ENCODE results near the gene TMCC1.

- no peak for TF ChIP-seq ATF7 (IDR thresholded peaks at IDR 0.05; ENCODE audit: low read depth)
- TF ChIP-seq CHD1 (IDR thresholded peaks at IDR 0.05; ENCODE audit: low read depth, low read length): no peak
- TF ChIP-seq POLR2A (IDR thresholded peaks at IDR 0.05; ENCODE audit: low read depth, low read length): no peak
- no peak for TF ChIP-seq EZH2 (IDR thresholded peaks at IDR 0.05; ENCODE audit: borderline replicate concordance, control insufficient read depth, low read depth, low read length)
- TF ChIP-seq, protein P1, sequence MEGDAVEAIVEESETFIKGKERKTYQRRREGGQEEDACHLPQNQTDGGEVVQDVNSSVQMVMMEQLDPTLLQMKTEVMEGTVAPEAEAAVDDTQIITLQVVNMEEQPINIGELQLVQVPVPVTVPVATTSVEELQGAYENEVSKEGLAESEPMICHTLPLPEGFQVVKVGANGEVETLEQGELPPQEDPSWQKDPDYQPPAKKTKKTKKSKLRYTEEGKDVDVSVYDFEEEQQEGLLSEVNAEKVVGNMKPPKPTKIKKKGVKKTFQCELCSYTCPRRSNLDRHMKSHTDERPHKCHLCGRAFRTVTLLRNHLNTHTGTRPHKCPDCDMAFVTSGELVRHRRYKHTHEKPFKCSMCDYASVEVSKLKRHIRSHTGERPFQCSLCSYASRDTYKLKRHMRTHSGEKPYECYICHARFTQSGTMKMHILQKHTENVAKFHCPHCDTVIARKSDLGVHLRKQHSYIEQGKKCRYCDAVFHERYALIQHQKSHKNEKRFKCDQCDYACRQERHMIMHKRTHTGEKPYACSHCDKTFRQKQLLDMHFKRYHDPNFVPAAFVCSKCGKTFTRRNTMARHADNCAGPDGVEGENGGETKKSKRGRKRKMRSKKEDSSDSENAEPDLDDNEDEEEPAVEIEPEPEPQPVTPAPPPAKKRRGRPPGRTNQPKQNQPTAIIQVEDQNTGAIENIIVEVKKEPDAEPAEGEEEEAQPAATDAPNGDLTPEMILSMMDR (IDR thresholded peaks at IDR 0.05 in 2 of 3, conservative IDR thresholded peaks at IDR 0.05 in 1 of 3; ENCODE audit: control insufficient read depth in 2 of 3, extremely low read depth in 1 of 3, insufficient read depth in 1 of 3, low read depth in 3 of 3, low read length in 3 of 3): no peak
- TF ChIP-seq ZNF592 (IDR thresholded peaks at IDR 0.05): no peak
- no peak for TF ChIP-seq SIN3A (IDR thresholded peaks at IDR 0.05; ENCODE audit: low read depth, low read length)
These were observed 124.8 kb downstream of the TMCC1 start for GRCh38 chr3:129768728-129769127.

Measured in GM12878 (cell line).